ENCODE results near the gene PHETA1.

GRCh38 chr12:111387747-111388323 is 18.9 kb upstream of the PHETA1 start:
- TF ChIP-seq CTCF (IDR thresholded peaks at IDR 0.05; ENCODE audit: borderline replicate concordance, extremely low read depth, low read length, poor library complexity, severe bottlenecking) (no peak), EZH2 (IDR thresholded peaks at IDR 0.05; ENCODE audit: borderline replicate concordance, low read depth, low read length, severe bottlenecking) (no peak)

Data from DND-41 (cell line).